B cell (primary cell): Measurements from ENCODE around the gene ARHGAP26. TPM values are rescaled to one million over a fixed set of nuclear protein-coding genes. Genes with fewer than 3 reads are reported as not detected.

Experiments used
- ATAC-seq: fragments of 200-7000 bp; cut with Tn5 transposase; one replicate; pipeline ENCODE4 v1.10.0; 2021; ENCODE audit warnings: low read depth, mild to moderate bottlenecking, moderate number of reproducible peaks, moderate library complexity
- CTCF ChIA-PET: fragments of 350-600 bp; sonication (Branson Sonifier 250); formaldehyde crosslinking; loops from one replicate; lab custom pipeline; 2021; ENCODE audit warnings: antibody characterized with exemption, inconsistent platforms; lab: Charles Lee
- POLR2A ChIA-PET: fragments of 350-600 bp; sonication (Branson Sonifier 250); formaldehyde crosslinking; loops from one replicate; lab custom pipeline; 2021; ENCODE audit warnings: antibody characterized with exemption; lab: Charles Lee
- DNase-seq: peaks from one replicate; pipeline ENCODE4 v3.0.0; 2013
- H2AFZ ChIP-seq: 2 replicates; pipeline ENCODE4 v1.6.1; 2012; ENCODE audit warnings: mild to moderate bottlenecking, low read depth, low read length; ENCODE audit not compliant: insufficient read depth, poor library complexity, severe bottlenecking
- H3K27ac ChIP-seq, 2 donors: 1 replicate in 1 of 2; 2 replicates in 1 of 2; pipeline ENCODE4 v1.5.1; 2012 to 2013; ENCODE audit warnings: low read length in 2 of 2, mild to moderate bottlenecking in 2 of 2, moderate library complexity in 1 of 2
- H3K27me3 ChIP-seq, 4 experiments: fragments of 200-600 bp in 1 of 4; sonication (generic) in 1 of 4; replicated peaks in 1 of 4; 1 replicate in 2 of 4; 2 replicates in 2 of 4; pipeline versions ENCODE4 v1.6.1 to v1.7.0; 2013 to 2016; ENCODE audit warnings: low read length in 3 of 4, mild to moderate bottlenecking in 2 of 4, mixed read lengths in 1 of 4, moderate library complexity in 1 of 4; ENCODE audit not compliant: insufficient read depth in 4 of 4, control insufficient read depth in 3 of 4; ENCODE audit errors: control extremely low read depth in 1 of 4
- H3K36me3 ChIP-seq, 2 experiments: replicated peaks in 1 of 2; 1 replicate in 1 of 2; 2 replicates in 1 of 2; pipeline versions ENCODE4 v1.6.1 to v1.7.1; 2013; ENCODE audit warnings: low read length in 1 of 2; ENCODE audit not compliant: insufficient read depth in 2 of 2, control insufficient read depth in 1 of 2; ENCODE audit errors: control extremely low read depth in 1 of 2, extremely low read depth in 1 of 2
- H3K4me1 ChIP-seq, 2 donors: fragments of 200-600 bp in 1 of 2; sonication (generic) in 1 of 2; 1 replicate in 1 of 2; 2 replicates in 1 of 2; pipeline versions ENCODE4 v1.5.1 to v1.6.1; 2013 to 2017; ENCODE audit warnings: low read length in 2 of 2; ENCODE audit not compliant: control insufficient read depth in 2 of 2, insufficient read depth in 2 of 2
- H3K4me2 ChIP-seq: replicated peaks from 2 replicates; pipeline ENCODE3; 2012; ENCODE audit warnings: mild to moderate bottlenecking, low read depth, low read length; ENCODE audit not compliant: poor library complexity, severe bottlenecking
- H3K4me3 ChIP-seq, 5 experiments: fragments of 200-600 bp in 1 of 5; sonication (generic) in 1 of 5; 1 replicate in 3 of 5; 2 replicates in 2 of 5; pipeline versions ENCODE4 v1.5.1 to v1.7.0; 2011 to 2016; ENCODE audit warnings: low read length in 4 of 5, mild to moderate bottlenecking in 4 of 5, low read depth in 2 of 5, control low read depth in 1 of 5, moderate library complexity in 1 of 5; ENCODE audit not compliant: insufficient read depth in 1 of 5; ENCODE audit errors: control extremely low read depth in 1 of 5, extremely low read depth in 1 of 5
- H3K79me2 ChIP-seq: fragments of 200-600 bp; sonication (generic); one replicate; pipeline ENCODE4 v1.6.0; 2016; ENCODE audit warnings: low read length; ENCODE audit not compliant: control insufficient read depth, insufficient read depth
- H3K9ac ChIP-seq: fragments of 200-600 bp; sonication (generic); 2 replicates; pipeline ENCODE4 v1.6.1; 2017; ENCODE audit warnings: mild to moderate bottlenecking, low read length, moderate library complexity
- H3K9me3 ChIP-seq, 3 donors: one replicate each; pipeline versions ENCODE4 v1.6.1 to v1.7.1; 2013; ENCODE audit warnings: low read length in 2 of 3; ENCODE audit not compliant: control insufficient read depth in 2 of 3, insufficient read depth in 1 of 3; ENCODE audit errors: control extremely low read depth in 1 of 3
- H4K20me1 ChIP-seq: 2 replicates; pipeline ENCODE4 v1.6.0; 2012; ENCODE audit warnings: mild to moderate bottlenecking, low read length; ENCODE audit not compliant: insufficient read depth, control insufficient read depth, poor library complexity, severe bottlenecking
- H3K27ac Mint-ChIP-seq: one replicate; pipeline ENCODE4 v1.8.0; 2021; ENCODE audit warnings: mixed read lengths
- H3K27me3 Mint-ChIP-seq: one replicate; pipeline ENCODE4 v1.8.0; 2021; ENCODE audit warnings: mixed read lengths
- H3K4me1 Mint-ChIP-seq: one replicate; pipeline ENCODE4 v1.8.0; 2021; ENCODE audit warnings: mixed read lengths
- H3K4me3 Mint-ChIP-seq: one replicate; pipeline ENCODE4 v1.8.0; 2021; ENCODE audit warnings: mixed read lengths
- H3K9me3 Mint-ChIP-seq: one replicate; pipeline ENCODE4 v1.8.0; 2022; ENCODE audit warnings: mixed read lengths; ENCODE audit not compliant: insufficient read depth
- CTCF ChIP-seq: fragments of 200-600 bp; IDR thresholded peaks from one replicate; pipeline ENCODE4 v1.8.0; 2022; ENCODE audit warnings: antibody characterized with exemption, mild to moderate bottlenecking
- EZH2 ChIP-seq: IDR thresholded peaks from 2 replicates; pipeline ENCODE4 v1.6.1; 2012; ENCODE audit warnings: borderline replicate concordance, low read depth, mild to moderate bottlenecking, moderate library complexity, low read length; ENCODE audit not compliant: insufficient read depth, poor library complexity, severe bottlenecking
- WGBS: methylation state at CpG from one replicate; pipeline ENCODE4 v1.1.5; 2013; ENCODE audit warnings: missing lambda C conversion rate; ENCODE audit not compliant: insufficient coverage; 5-methylcytosine and 5-hydroxymethylcytosine counted together
- intact Hi-C: fragments of 100-400 bp; cut with micrococcal nuclease; formaldehyde crosslinking; loops from one replicate; pipeline ENCODE4 v1.10.0; 2022
- polyA plus RNA-seq: library from polyadenylated mRNA; depleted of rRNA; stranded (reverse); fragments of >200 nt; gene quantifications from 2 replicates; pipeline ENCODE4 v1.2.3, GENCODE V29; 2012
- total RNA-seq, 2 donors: library from RNA; stranded (reverse); fragments of 120-200 nt in 1 of 2; gene quantifications; 1 replicate in 1 of 2; 2 replicates in 1 of 2; pipeline versions ENCODE4 v1.2.3 to v1.2.4, GENCODE V29; 2013 to 2022

Gene ARHGAP26
- total and polyA plus RNA-seq, 2 donors (not counting 1 experiment from before 2014, with no cell fraction given) = 1.8 to 22.5 TPM

GRCh38 chr5:143241892-143242291 is 471.7 kb downstream of the ARHGAP26 start:
- no peak for DNase-seq
- TF ChIP-seq CTCF = no peak
- no peak for TF ChIP-seq EZH2
- CTCF ChIA-PET = no interaction called here
- H3K9me3 ChIP-seq = peaks cover 0 to 6% (median 0%) of the 10 kb centered on the region in 3 donors
- WGBS = 100% methylated on average over 1 of the region's 1 CpG
- ATAC-seq = no peak
- H4K20me1 ChIP-seq = no peaks in the 10 kb centered on the region
- H3K79me2 ChIP-seq = no peaks in the 10 kb centered on the region
- POLR2A ChIA-PET = no interaction called here
- Mint-ChIP-seq H3K27ac (no peak overlapping the region), H3K27me3 (no peaks in the 10 kb centered on the region), H3K9me3 (peaks cover 4% of the 10 kb centered on the region), H3K4me1 (no peaks in the 10 kb centered on the region), H3K4me3 (no peak overlapping the region)
- intact Hi-C loops = no loop called here
- no peak overlapping the region for H3K9ac ChIP-seq
- no peaks in the 10 kb centered on the region for H3K36me3 ChIP-seq
- no peak overlapping the region for H2AFZ ChIP-seq
- H3K4me2 ChIP-seq = no peak overlapping the region
- no peak overlapping the region for H3K4me3 ChIP-seq
- H3K4me1 ChIP-seq = no peaks in the 10 kb centered on the region
- H3K27ac ChIP-seq = no peak overlapping the region
- H3K27me3 ChIP-seq = no peaks in the 10 kb centered on the region

GRCh38 chr5:143243103-143243502 is 472.9 kb downstream of the ARHGAP26 start:
- H3K27ac Mint-ChIP-seq = no peak overlapping the region
- no peak overlapping the region for H3K9ac ChIP-seq
- intact Hi-C loops = no loop called here
- H3K27ac ChIP-seq = no peak overlapping the region
- H3K4me1 ChIP-seq = no peaks in the 10 kb centered on the region
- peaks cover 0 to 6% (median 0%) of the 10 kb centered on the region in 3 donors for H3K9me3 ChIP-seq
- ATAC-seq = no peak
- WGBS = 94% methylated on average over 3 of the region's 6 CpGs
- H2AFZ ChIP-seq = no peak overlapping the region
- H3K4me3 Mint-ChIP-seq = no peak overlapping the region
- H3K79me2 ChIP-seq = no peaks in the 10 kb centered on the region
- no peaks in the 10 kb centered on the region for H4K20me1 ChIP-seq
- H3K27me3 Mint-ChIP-seq = no peaks in the 10 kb centered on the region
- no peaks in the 10 kb centered on the region for H3K4me1 Mint-ChIP-seq
- no peak overlapping the region for H3K4me2 ChIP-seq
- no peak for TF ChIP-seq CTCF
- TF ChIP-seq EZH2 = no peak
- ChIA-PET CTCF (no interaction called here), POLR2A (no interaction called here)
- H3K27me3 ChIP-seq = no peaks in the 10 kb centered on the region
- no peaks in the 10 kb centered on the region for H3K36me3 ChIP-seq
- DNase-seq = no peak
- H3K4me3 ChIP-seq = no peak overlapping the region
- H3K9me3 Mint-ChIP-seq = peaks cover 4% of the 10 kb centered on the region
